RWPE2 (cell line): ENCODE results near the gene RTTN.

Experiments used
- ATAC-seq: fragments of 200-7000 bp; cut with Tn5 transposase; 3 replicates; pipeline ENCODE4 v1.9.1; 2021; ENCODE audit warnings: low read depth
- DNase-seq: peaks from one replicate; pipeline ENCODE4 v3.0.0-alpha.2; 2020; ENCODE audit warnings: low spot score
- H3K27ac ChIP-seq: fragments of 450-650 bp; 2 replicates; pipeline ENCODE4 v1.5.1; 2017; ENCODE audit warnings: mild to moderate bottlenecking; ENCODE audit not compliant: poor library complexity, severe bottlenecking
- H3K27me3 ChIP-seq: fragments of 250-450 bp; sonication (Bioruptor Pico); 2 replicates; pipeline ENCODE4 v1.5.1; 2021; ENCODE audit warnings: mild to moderate bottlenecking, moderate library complexity; ENCODE audit not compliant: insufficient read depth, poor library complexity, severe bottlenecking
- H3K36me3 ChIP-seq: fragments of 250-450 bp; sonication (Bioruptor Pico); 2 replicates; pipeline ENCODE4 v1.5.1; 2020; ENCODE audit warnings: low read depth, mild to moderate bottlenecking, moderate library complexity
- H3K4me1 ChIP-seq: fragments of 250-450 bp; sonication (Bioruptor Pico); 2 replicates; pipeline ENCODE4 v1.5.1; 2021; ENCODE audit warnings: mild to moderate bottlenecking, moderate library complexity; ENCODE audit not compliant: insufficient read depth, poor library complexity, severe bottlenecking
- H3K4me3 ChIP-seq: fragments of 250-450 bp; sonication (Bioruptor Pico); 2 replicates; pipeline ENCODE4 v1.5.1; 2021; ENCODE audit warnings: mild to moderate bottlenecking, moderate library complexity; ENCODE audit not compliant: severe bottlenecking
- H3K9me3 ChIP-seq: fragments of 250-450 bp; sonication (Bioruptor Pico); 2 replicates; pipeline ENCODE4 v1.5.1; 2021; ENCODE audit warnings: mild to moderate bottlenecking, moderate library complexity; ENCODE audit not compliant: severe bottlenecking
- CTCF ChIP-seq: fragments of 450-650 bp; IDR thresholded peaks from one replicate; pipeline ENCODE4 v1.5.1; 2017; ENCODE audit warnings: mild to moderate bottlenecking, moderate library complexity; ENCODE audit not compliant: poor library complexity, severe bottlenecking

RTTN gene

GRCh38 chr18:70148039-70148938 is 57.2 kb downstream of the RTTN start:
- Histone ChIP-seq H3K27me3 (no peaks in the 10 kb centered on the region), H3K4me1 (no peaks in the 10 kb centered on the region), H3K4me3 (no peak overlapping the region), H3K27ac (no peak overlapping the region), H3K9me3 (no peaks in the 10 kb centered on the region), H3K36me3 (peaks cover 53% of the 10 kb centered on the region)
- no peak for TF ChIP-seq CTCF
- ATAC-seq (no peak), DNase-seq (no peak)

- H3K27ac ChIP-seq: no peak overlapping the region
- H3K9me3 ChIP-seq: no peaks in the 10 kb centered on the region
- ATAC-seq (no peak), DNase-seq (no peak)
- H3K4me3 ChIP-seq: no peak overlapping the region
- H3K36me3 ChIP-seq: peaks cover 56% of the 10 kb centered on the region
- H3K27me3 ChIP-seq: no peaks in the 10 kb centered on the region
- no peak for TF ChIP-seq CTCF
- H3K4me1 ChIP-seq: no peaks in the 10 kb centered on the region
Observed at GRCh38 chr18:70146174-70146573, 59.3 kb downstream of the RTTN start.

DNA sequence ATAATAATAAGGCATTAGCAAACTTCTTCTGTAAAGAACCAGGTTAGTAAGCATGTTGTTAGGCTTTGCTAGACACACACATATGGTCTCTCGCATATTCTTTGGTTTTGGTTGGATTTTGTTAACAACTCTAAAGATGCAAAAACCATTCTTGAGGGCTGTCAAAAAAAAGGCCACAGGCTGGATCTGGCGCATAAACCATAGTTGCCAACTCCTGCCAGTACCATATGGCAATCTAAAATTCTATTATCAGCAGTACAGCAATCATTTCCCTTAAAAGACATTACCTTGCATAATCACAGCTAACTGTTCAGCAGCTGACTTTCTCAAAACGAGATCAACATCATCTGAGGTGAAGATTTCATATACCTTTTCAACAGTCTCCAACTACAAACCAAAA is 63.5 kb downstream of the RTTN start:
- TF ChIP-seq CTCF: no peak
- H3K27me3 ChIP-seq: no peaks in the 10 kb centered on the region
- H3K4me3 ChIP-seq: no peak overlapping the region
- no peaks in the 10 kb centered on the region for H3K4me1 ChIP-seq
- DNase-seq (no peak), ATAC-seq (no peak)
- no peak overlapping the region for H3K27ac ChIP-seq
- peaks cover 43% of the 10 kb centered on the region for H3K36me3 ChIP-seq
- no peaks in the 10 kb centered on the region for H3K9me3 ChIP-seq

DNA sequence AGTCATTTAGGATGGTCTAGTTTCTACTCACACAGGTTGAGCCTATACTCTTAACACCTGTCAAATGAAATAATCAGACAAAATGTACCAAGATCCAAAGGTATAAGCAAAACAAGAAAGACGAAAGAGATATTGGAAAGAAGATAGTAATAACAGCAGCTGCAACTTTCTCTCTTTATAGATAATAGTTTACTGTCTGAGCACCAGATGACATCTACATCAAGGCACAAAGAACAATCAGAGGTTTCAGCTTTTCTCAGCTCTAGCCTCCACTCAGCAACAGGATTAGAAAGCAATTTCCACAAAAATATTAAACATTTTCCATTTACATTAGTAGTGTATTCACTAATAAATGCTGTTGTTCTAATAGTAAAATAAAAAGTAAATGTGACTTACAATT is 66.3 kb downstream of the RTTN start:
- Histone ChIP-seq H3K9me3 (no peaks in the 10 kb centered on the region), H3K4me1 (no peaks in the 10 kb centered on the region), H3K27me3 (no peaks in the 10 kb centered on the region), H3K27ac (no peak overlapping the region), H3K36me3 (peaks cover 38% of the 10 kb centered on the region), H3K4me3 (no peak overlapping the region)
- ATAC-seq: no peak
- TF ChIP-seq CTCF: no peak
- no peak for DNase-seq

- H3K9me3 ChIP-seq: no peaks in the 10 kb centered on the region
- ATAC-seq (no peak), DNase-seq (no peak)
- no peak for TF ChIP-seq CTCF
- no peak overlapping the region for H3K27ac ChIP-seq
- H3K36me3 ChIP-seq: peaks cover 40% of the 10 kb centered on the region
- H3K4me1 ChIP-seq: no peaks in the 10 kb centered on the region
- H3K27me3 ChIP-seq: no peaks in the 10 kb centered on the region
- H3K4me3 ChIP-seq: no peak overlapping the region
Observed at GRCh38 chr18:70135604-70136003, 69.9 kb downstream of the RTTN start.
